HG02885 (cell line): Measurements from ENCODE around the gene COL4A2.

ENCODE experiments used
- ATAC-seq: cut with Tn5 transposase; IDR thresholded peaks from one replicate; pipeline ENCODE4 v1.9.1; 2021; ENCODE audit warnings: mild to moderate bottlenecking; ENCODE audit not compliant: unreplicated experiment, poor library complexity

The COL4A2 gene

GRCh38 chr13:110289174-110289573 is 17.9 kb upstream of the COL4A2 start:
- no peak for ATAC-seq

- ATAC-seq, result no peak
Measured at GRCh38 chr13:110289661-110290060, 17.4 kb upstream of the COL4A2 start.

DNA sequence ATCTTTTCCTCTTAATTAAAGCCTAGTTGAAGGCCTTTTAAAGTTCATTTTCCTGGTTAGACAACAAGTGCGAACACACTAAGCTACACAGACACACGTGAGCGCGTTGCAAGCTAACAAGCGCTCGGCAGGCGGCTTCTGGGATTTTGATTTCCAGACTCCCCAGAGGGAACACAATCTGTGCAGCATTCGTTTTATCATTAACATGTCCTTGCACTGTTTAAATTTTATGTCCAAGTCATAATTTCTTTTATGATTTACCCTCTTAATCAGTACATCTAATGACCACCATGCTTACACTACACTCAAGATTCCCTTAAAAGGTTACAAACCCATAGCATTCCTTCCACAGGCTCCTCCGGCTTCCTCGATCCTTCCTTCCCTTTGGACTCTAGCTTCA is 16.9 kb upstream of the COL4A2 start:
- no peak for ATAC-seq

DNA sequence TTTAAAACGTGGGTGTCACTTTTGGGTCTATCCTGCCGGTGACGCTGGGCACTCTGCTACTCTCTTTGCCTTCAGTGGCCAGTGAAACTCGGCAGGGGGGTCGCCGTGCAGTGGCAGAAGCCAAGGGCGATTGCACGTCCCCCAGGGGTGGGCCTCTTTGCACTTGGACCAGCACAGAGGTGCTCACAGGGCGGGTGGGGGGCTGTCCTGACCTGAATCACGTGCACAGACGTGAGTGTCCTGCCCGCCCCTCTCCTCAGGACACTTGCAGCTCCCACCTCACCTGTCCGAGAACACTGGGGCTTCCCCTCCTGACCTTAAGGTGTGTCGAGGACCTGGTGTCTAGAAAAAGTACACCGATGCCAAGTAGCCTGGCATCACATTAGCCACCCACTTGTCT is 16.3 kb upstream of the COL4A2 start:
- ATAC-seq, result no peak

DNA sequence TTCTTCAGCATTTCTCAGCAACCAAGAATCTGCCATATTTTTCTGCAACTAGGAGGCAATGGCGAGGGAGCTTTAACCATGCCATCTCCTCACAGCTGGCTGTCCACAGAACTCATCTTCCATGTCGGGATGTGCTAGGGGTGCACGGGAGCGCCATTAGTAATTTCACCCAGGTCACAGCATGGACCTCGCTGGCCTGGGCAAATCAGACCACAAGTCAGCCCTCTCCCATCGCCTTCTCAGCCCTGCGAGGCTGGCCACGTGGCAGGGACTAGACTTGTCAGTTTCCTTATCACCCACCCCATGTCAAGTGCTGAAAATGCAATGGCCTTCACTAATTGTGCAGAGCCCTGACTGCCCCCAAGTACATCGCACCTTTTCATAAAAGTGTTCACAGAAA is 15.8 kb upstream of the COL4A2 start:
- no peak for ATAC-seq

DNA sequence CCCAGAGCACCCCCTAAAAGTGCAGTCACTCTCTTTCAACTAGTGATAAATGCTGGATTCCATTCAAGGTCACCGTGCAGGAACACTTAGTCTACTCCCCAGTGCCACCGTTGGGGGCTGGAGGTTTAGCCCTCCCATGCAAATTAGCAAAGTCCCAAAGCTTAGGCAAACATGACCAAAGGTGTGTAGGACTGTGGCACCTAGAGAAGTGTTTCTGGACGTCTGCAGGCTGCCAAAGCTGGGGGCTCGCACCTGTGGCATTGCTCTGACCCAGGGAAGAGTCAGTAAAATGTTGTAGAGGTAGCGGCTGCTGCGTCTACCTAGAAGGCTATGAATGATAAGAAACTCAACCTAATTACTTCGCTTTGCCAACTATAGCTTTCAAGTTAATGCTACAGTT is 14.0 kb upstream of the COL4A2 start:
- no peak for ATAC-seq

- ATAC-seq, result no peak
Measured at GRCh38 chr13:110293649-110294048, 13.4 kb upstream of the COL4A2 start.

DNA sequence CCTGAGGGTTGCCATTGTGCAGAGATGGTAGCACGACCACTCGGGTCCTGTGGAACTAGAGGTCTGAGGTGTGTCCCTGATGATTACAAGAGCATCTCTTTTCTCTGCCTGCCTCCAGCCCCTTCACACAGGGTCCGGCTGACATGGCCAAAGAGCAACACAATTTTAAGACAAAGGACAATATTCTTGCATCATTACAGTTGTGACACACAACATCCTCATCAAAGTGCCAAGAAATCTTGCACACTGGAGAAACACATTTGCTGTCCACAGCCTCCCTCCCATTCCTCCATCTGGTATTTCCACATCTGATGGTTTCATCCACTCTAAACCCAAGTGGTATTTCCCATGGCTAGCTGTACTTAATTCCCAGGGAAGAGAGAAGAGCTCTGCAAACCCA is 12.9 kb upstream of the COL4A2 start:
- ATAC-seq, result no peak

DNA sequence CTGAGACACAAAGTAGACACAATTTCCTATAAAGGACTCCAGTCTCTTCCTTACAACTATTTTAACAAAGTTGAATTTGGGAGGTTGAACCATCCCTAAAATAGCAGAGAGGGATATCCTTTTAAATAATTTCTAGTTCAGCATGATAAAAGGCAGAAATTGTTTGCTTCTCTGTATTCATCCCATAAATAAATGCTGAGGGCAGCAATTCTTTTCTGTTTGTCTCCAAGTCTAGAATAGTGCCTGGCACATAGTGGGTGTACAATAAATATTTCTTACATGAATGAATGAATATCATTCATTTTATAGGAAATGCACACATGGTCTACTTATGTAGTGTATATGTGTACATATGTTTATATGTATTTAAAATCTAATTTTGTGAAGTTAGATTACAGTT is 12.5 kb upstream of the COL4A2 start:
- no peak for ATAC-seq

DNA sequence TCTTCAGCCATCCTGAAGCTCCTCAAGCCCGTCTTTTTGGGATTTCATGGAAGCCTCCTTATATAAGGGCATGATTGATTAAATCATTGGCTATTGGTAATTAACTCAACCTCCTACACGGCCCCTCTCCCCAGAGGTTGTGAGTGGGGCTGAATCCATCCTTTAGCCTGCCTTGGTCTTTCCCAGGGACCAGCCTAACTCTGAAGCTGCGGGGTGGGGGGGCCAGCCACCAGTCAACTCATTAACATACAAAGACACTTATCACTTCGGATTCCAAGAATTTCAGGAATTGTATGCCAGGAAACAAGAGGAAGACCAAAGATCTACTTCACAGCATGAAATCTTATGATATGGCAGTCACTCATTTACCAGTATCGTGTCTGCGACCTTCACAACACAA is 10.1 kb upstream of the COL4A2 start:
- no peak for ATAC-seq

- no peak for ATAC-seq
Measured at GRCh38 chr13:110297766-110298504, 9.1 kb upstream of the COL4A2 start.

- ATAC-seq, result no peak
Measured at GRCh38 chr13:110298505-110299282, 8.4 kb upstream of the COL4A2 start.

GRCh38 chr13:110299283-110299840 is 7.7 kb upstream of the COL4A2 start:
- ATAC-seq, result no peak

GRCh38 chr13:110300090-110300815 is 6.8 kb upstream of the COL4A2 start:
- no peak for ATAC-seq

DNA sequence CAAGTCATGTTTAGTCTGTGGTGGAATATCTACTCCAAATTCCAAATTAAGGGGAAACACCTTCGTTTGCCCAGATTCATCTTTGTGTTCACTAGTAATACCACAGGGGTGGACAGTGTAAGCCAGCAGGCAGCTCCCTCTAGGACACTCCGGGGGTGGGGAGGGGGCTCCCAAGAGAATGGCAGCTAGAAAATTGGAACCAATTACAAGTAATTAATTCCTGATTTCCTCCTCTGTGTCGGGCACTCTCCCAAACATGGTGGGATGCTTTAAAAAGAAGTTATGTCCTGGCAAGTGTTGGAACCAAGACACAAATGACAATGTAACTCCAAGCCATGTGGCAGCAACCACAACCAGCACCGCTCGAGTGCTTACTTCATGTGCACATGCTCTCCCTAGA is 6.0 kb upstream of the COL4A2 start:
- ATAC-seq, result no peak

DNA sequence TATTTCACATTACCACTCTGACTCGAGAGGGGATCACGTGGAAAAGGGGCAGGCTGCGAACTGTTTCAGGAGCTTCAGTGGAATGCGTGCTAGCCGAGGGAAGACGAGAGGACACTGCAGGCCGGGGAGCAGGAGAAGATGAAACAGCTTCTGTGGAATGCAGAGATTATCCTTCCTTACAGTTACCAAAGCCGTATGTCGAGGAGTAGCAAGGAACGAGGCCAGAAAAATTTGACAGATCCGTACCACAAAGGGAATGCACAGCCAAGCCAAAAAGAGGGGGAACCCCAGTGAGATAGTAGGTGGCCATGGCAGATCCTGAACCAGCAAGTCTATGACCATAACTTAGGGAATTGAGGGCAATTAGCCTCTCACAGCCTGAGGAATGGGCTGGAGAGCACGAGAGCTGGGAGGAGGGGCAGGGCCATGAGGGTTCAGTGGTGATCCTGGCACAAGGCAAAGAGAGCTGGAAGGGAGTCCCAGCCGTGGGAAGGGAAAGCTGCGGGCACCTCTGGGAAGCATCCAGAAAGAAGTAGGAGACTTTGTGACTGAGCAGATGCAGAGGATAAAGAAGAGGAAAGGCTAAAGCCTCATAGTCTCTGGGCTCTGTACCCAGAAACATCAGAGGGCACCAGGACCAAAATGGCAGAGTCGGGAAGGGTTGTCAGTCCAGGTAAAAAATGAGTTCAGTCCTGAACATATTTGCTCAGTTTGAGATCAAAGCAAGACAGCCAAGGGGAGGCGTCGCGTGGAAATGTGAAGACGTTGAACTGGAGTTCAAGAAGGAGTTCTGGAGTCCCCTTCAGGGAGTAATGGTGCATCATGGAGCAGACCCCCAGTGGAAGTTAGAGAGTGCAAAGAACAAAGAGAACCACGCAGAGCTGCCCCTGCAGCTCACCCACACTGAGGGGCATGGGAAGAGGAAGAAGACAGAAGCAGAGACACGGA is 5.2 kb upstream of the COL4A2 start:
- no peak for ATAC-seq

GRCh38 chr13:110302997-110303396 is 4.1 kb upstream of the COL4A2 start:
- ATAC-seq, result no peak

DNA sequence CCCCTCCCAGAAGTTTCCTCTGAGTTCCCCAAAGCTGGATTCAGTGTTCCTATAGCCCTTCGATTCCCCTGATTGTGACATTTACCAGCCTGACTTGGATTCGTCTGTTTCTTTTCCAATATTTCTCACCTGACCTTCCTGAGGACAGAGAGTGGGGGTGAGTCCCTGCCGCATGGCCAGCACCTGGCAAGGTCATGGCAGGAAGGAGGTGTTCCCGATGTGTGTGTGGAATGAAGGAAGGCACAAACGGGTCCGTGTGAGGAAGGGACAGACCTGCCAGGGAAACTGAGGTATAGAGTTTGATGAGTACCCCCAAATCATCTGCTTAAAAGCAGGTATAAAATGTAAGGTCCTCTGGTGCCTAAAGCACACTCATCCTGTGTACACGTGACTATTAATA is 3.4 kb upstream of the COL4A2 start:
- ATAC-seq, result no peak

- ATAC-seq, result no peak
Measured at GRCh38 chr13:110304256-110304655, 2.8 kb upstream of the COL4A2 start.

DNA sequence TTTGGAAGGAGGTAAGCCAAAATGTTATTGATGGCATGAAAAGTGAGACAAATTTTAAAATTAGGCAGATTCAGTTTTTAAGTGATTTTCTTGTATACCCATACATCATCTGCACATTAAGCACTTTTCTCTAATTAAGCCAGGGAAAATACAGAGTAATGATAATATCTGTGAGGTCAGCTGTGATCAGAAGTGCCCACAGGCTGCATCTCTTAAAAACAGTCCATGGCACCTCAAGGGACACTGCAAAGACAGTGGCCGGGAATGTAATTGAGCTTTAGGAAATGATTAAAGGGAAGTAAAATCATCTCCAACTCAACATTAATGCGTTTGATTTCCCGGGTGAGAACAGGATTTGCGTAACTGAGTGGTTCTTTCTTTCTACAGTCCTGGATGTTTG is 2.1 kb upstream of the COL4A2 start:
- ATAC-seq, result no peak
